HT1080 (cell line): ENCODE data around the gene ZFAND5. TPM values are rescaled to one million over a fixed set of nuclear protein-coding genes. Genes with fewer than 3 reads are reported as not detected.
A peak's percentile ranks its signal among the peaks of the same experiment; 100 is the strongest.

Experiments used
- DNase-seq: peaks from one replicate; pipeline ENCODE4 v3.0.0-alpha.2; 2015; ENCODE audit warnings: low read depth
- total RNA-seq: library from RNA; depleted of rRNA; stranded (reverse); fragments of >200 nt; shearing (Covaris generic); gene quantifications from 2 replicates; pipeline ENCODE4 v1.2.3, GENCODE V29; 2014

Gene ZFAND5
- total RNA-seq, 1 experiment from 2014 or later = 112 TPM

- DNase-seq = peak; percentile 32
Measured at GRCh38 chr9:72363908-72364678, 915 bp downstream of the ZFAND5 start.

GRCh38 chr9:72363236-72363635 lies 1.8 kb downstream of the ZFAND5 start:
- DNase-seq = peak; percentile 5

GRCh38 chr9:72362680-72363139 lies 2.3 kb downstream of the ZFAND5 start:
- peak; percentile 73 for DNase-seq

GRCh38 chr9:72362118-72362531 lies 2.9 kb downstream of the ZFAND5 start:
- peak; percentile 13 for DNase-seq

- no peak for DNase-seq
Measured at GRCh38 chr9:72361217-72361616, 3.8 kb downstream of the ZFAND5 start.

- DNase-seq = no peak
Measured at GRCh38 chr9:72360324-72360723, 4.7 kb downstream of the ZFAND5 start.

- DNase-seq = no peak
Measured at GRCh38 chr9:72356041-72356582, 8.9 kb downstream of the ZFAND5 start.

GRCh38 chr9:72355153-72355552 lies 9.9 kb downstream of the ZFAND5 start:
- DNase-seq = no peak

- no peak for DNase-seq
Measured at GRCh38 chr9:72354704-72355103, 10.3 kb downstream of the ZFAND5 start.

- no peak for DNase-seq
Measured at GRCh38 chr9:72353455-72354116, 11.4 kb downstream of the ZFAND5 start.

- no peak for DNase-seq
Measured at GRCh38 chr9:72352911-72353388, 12.1 kb downstream of the ZFAND5 start.

GRCh38 chr9:72351538-72352453 lies 13.2 kb downstream of the ZFAND5 start:
- peak; percentile 86 for DNase-seq

- DNase-seq = no peak
Measured at GRCh38 chr9:72349911-72350310, 15.1 kb downstream of the ZFAND5 start.

GRCh38 chr9:72349240-72349639 lies 15.8 kb downstream of the ZFAND5 start:
- no peak for DNase-seq

- no peak for DNase-seq
Measured at GRCh38 chr9:72346333-72346732, 18.7 kb downstream of the ZFAND5 start.

- no peak for DNase-seq
Measured at GRCh38 chr9:72338631-72339030, 26.4 kb downstream of the ZFAND5 start.

GRCh38 chr9:72337286-72337685 lies 27.7 kb downstream of the ZFAND5 start:
- DNase-seq = no peak

GRCh38 chr9:72334658-72335337 lies 30.2 kb downstream of the ZFAND5 start:
- peak; percentile 9 for DNase-seq

- DNase-seq = no peak
Measured at GRCh38 chr9:72333709-72334108, 31.3 kb downstream of the ZFAND5 start.

GRCh38 chr9:72333197-72333596 lies 31.8 kb downstream of the ZFAND5 start:
- DNase-seq = no peak

- no peak for DNase-seq
Measured at GRCh38 chr9:72332351-72332750, 32.7 kb downstream of the ZFAND5 start.
